SK-N-SH (cell line): ENCODE data around the gene GALNT13.

ENCODE experiments used
- FOXJ3 ChIP-seq: sonication (generic); formaldehyde crosslinking; IDR thresholded peaks from 2 replicates; pipeline ENCODE4 v1.5.1; 2020; ENCODE audit warnings: mild to moderate bottlenecking, missing genetic modification reagents
- NFIC ChIP-seq: IDR thresholded peaks from 2 replicates; pipeline ENCODE4 v1.4.0; 2012; ENCODE audit warnings: borderline replicate concordance

GRCh38 chr2:154259030-154259429, 387.3 kb downstream of the GALNT13 start:
- TF ChIP-seq NFIC (no peak), FOXJ3 (CRISPR knock-in tag) (no peak)
